Muscle layer of duodenum (tissue), 2 donors: ENCODE results near the gene ARHGAP20.

Source experiments
- H3K27ac ChIP-seq: one replicate; pipeline ENCODE4 v1.7.0; 2013; ENCODE audit warnings: mild to moderate bottlenecking, low read length
- H3K27me3 ChIP-seq: one replicate; pipeline ENCODE4 v1.7.0; 2013; ENCODE audit warnings: low read depth, mild to moderate bottlenecking, control low read depth, low read length
- H3K36me3 ChIP-seq, 2 donors: one replicate each; pipeline ENCODE4 v1.7.0; 2013; ENCODE audit warnings: low read length in 2 of 2, control low read depth in 1 of 2, mild to moderate bottlenecking in 1 of 2; ENCODE audit not compliant: insufficient read depth in 2 of 2, control insufficient read depth in 1 of 2
- H3K4me1 ChIP-seq, 2 donors: one replicate each; pipeline ENCODE4 v1.7.0; 2013; ENCODE audit warnings: low read length in 2 of 2, mild to moderate bottlenecking in 2 of 2, control low read depth in 1 of 2, moderate library complexity in 1 of 2; ENCODE audit not compliant: insufficient read depth in 2 of 2, control insufficient read depth in 1 of 2
- H3K4me3 ChIP-seq, 2 donors: one replicate each; pipeline ENCODE4 v1.7.0; 2013; ENCODE audit warnings: low read length in 2 of 2, low read depth in 1 of 2, mild to moderate bottlenecking in 1 of 2
- H3K9me3 ChIP-seq, 2 donors: one replicate each; pipeline ENCODE4 v1.7.0; 2013; ENCODE audit warnings: low read length in 2 of 2, control low read depth in 1 of 2, mild to moderate bottlenecking in 1 of 2; ENCODE audit not compliant: control insufficient read depth in 1 of 2
- donor health status: healthy.

Gene ARHGAP20

GRCh38 chr11:110737593-110737992 is 25.4 kb upstream of the ARHGAP20 start:
- Histone ChIP-seq H3K36me3 (no peaks in the 10 kb centered on the region), H3K27ac (no peak overlapping the region)

GRCh38 chr11:110736171-110736553 is 23.9 kb upstream of the ARHGAP20 start:
- Histone ChIP-seq H3K4me3 (no peak overlapping the region), H3K27ac (no peak overlapping the region), H3K27me3 (no peaks in the 10 kb centered on the region), H3K9me3 (no peaks in the 10 kb centered on the region), H3K36me3 (no peaks in the 10 kb centered on the region), H3K4me1 (no peaks in the 10 kb centered on the region)

More at GRCh38 chr11:110737593-110737992, 25.4 kb upstream of the ARHGAP20 start:
- H3K27me3 ChIP-seq, result no peaks in the 10 kb centered on the region
- H3K4me3 ChIP-seq, result no peak overlapping the region
- no peaks in the 10 kb centered on the region for H3K4me1 ChIP-seq
- H3K9me3 ChIP-seq, result no peaks in the 10 kb centered on the region

- Histone ChIP-seq H3K9me3 (no peaks in the 10 kb centered on the region), H3K36me3 (no peaks in the 10 kb centered on the region), H3K4me1 (no peaks in the 10 kb centered on the region), H3K27ac (no peak overlapping the region), H3K4me3 (no peak overlapping the region), H3K27me3 (no peaks in the 10 kb centered on the region)
Observed at GRCh38 chr11:110735455-110736170, 23.4 kb upstream of the ARHGAP20 start.

- no peak overlapping the region for H3K4me3 ChIP-seq
- no peaks in the 10 kb centered on the region for H3K36me3 ChIP-seq
- H3K27me3 ChIP-seq, result no peaks in the 10 kb centered on the region
- no peaks in the 10 kb centered on the region for H3K4me1 ChIP-seq
- no peak overlapping the region for H3K27ac ChIP-seq
- no peaks in the 10 kb centered on the region for H3K9me3 ChIP-seq
Observed at GRCh38 chr11:110734790-110735189, 22.6 kb upstream of the ARHGAP20 start.

- no peaks in the 10 kb centered on the region for H3K9me3 ChIP-seq
Observed at GRCh38 chr11:110730773-110731172, 18.5 kb upstream of the ARHGAP20 start.

GRCh38 chr11:110728883-110729282 is 16.6 kb upstream of the ARHGAP20 start:
- Histone ChIP-seq H3K4me1 (no peaks in the 10 kb centered on the region), H3K27ac (no peak overlapping the region), H3K9me3 (no peaks in the 10 kb centered on the region), H3K36me3 (no peaks in the 10 kb centered on the region), H3K4me3 (no peak overlapping the region), H3K27me3 (no peaks in the 10 kb centered on the region)

More at GRCh38 chr11:110730773-110731172, 18.5 kb upstream of the ARHGAP20 start:
- no peak overlapping the region for H3K4me3 ChIP-seq
- H3K27me3 ChIP-seq, result no peaks in the 10 kb centered on the region
- no peaks in the 10 kb centered on the region for H3K36me3 ChIP-seq
- H3K4me1 ChIP-seq, result no peaks in the 10 kb centered on the region
- no peak overlapping the region for H3K27ac ChIP-seq

GRCh38 chr11:110728476-110728875 is 16.2 kb upstream of the ARHGAP20 start:
- Histone ChIP-seq H3K4me3 (no peak overlapping the region), H3K27ac (no peak overlapping the region), H3K27me3 (no peaks in the 10 kb centered on the region), H3K4me1 (no peaks in the 10 kb centered on the region), H3K9me3 (no peaks in the 10 kb centered on the region), H3K36me3 (no peaks in the 10 kb centered on the region)

GRCh38 chr11:110724358-110724757 is 12.1 kb upstream of the ARHGAP20 start:
- Histone ChIP-seq H3K4me3 (no peak overlapping the region), H3K4me1 (no peaks in the 10 kb centered on the region), H3K27me3 (no peaks in the 10 kb centered on the region), H3K36me3 (no peaks in the 10 kb centered on the region), H3K27ac (no peak overlapping the region), H3K9me3 (no peaks in the 10 kb centered on the region)

GRCh38 chr11:110720431-110721275 is 8.4 kb upstream of the ARHGAP20 start:
- H3K36me3 ChIP-seq, result no peaks in the 10 kb centered on the region
- H3K9me3 ChIP-seq, result no peaks in the 10 kb centered on the region
- no peak overlapping the region for H3K4me3 ChIP-seq
- no peaks in the 10 kb centered on the region for H3K27me3 ChIP-seq
- no peak overlapping the region for H3K27ac ChIP-seq
- no peaks in the 10 kb centered on the region for H3K4me1 ChIP-seq

- Histone ChIP-seq H3K27me3 (no peaks in the 10 kb centered on the region), H3K9me3 (no peaks in the 10 kb centered on the region), H3K4me3 (no peak overlapping the region), H3K36me3 (no peaks in the 10 kb centered on the region), H3K27ac (no peak overlapping the region), H3K4me1 (no peaks in the 10 kb centered on the region)
Observed at GRCh38 chr11:110716361-110716760, 4.1 kb upstream of the ARHGAP20 start.

GRCh38 chr11:110715541-110715940 is 3.3 kb upstream of the ARHGAP20 start:
- Histone ChIP-seq H3K27me3 (peaks cover 4% of the 10 kb centered on the region), H3K9me3 (no peaks in the 10 kb centered on the region), H3K4me1 (no peaks in the 10 kb centered on the region), H3K4me3 (no peak overlapping the region), H3K36me3 (no peaks in the 10 kb centered on the region), H3K27ac (no peak overlapping the region)
